T1000 (cell line): ENCODE results near the gene ALK.
A peak's percentile ranks its signal among the peaks of the same experiment; 100 is the strongest.

Experiments
- DNase-seq: peaks from one replicate; lab custom pipeline; 2025; ENCODE audit warnings: mixed read lengths; lab: John Stamatoyannopoulos, UW

The ALK gene

GRCh38 chr2:29489568-29489967 lies 431.8 kb downstream of the ALK start:
- DNase-seq: no peak

DNA sequence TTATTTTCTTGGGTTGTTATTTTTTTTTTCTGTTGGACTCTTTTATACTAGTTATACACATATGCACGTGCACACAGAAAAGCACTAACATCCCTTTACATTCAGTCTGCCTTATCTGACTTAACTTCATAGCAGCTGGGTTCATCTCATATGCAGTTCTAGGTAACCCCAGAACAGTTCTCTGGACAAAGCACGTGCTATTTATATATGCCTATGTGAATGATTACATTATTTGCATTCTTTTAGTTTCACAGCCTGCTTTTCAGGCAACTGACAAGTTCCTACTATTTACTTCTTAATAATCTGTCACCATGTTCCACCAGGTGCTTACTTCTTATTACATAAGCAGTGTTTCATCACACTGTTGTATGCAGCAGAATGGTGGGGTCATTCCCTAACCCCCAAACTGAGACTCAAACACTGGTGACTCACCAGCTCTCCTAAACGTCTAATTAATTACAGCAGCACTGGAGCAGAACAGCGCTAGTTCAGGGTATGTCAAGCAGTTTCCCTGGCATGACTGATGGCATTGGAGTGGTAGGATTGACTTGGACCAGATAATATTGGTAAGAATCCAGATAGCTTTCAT lies 433.3 kb downstream of the ALK start:
- no peak for DNase-seq

GRCh38 chr2:29485631-29486030 lies 435.8 kb downstream of the ALK start:
- no peak for DNase-seq

GRCh38 chr2:29485117-29485516 lies 436.3 kb downstream of the ALK start:
- no peak for DNase-seq

GRCh38 chr2:29482867-29483266 lies 438.5 kb downstream of the ALK start:
- DNase-seq: no peak

GRCh38 chr2:29482348-29482747 lies 439.0 kb downstream of the ALK start:
- no peak for DNase-seq

DNA sequence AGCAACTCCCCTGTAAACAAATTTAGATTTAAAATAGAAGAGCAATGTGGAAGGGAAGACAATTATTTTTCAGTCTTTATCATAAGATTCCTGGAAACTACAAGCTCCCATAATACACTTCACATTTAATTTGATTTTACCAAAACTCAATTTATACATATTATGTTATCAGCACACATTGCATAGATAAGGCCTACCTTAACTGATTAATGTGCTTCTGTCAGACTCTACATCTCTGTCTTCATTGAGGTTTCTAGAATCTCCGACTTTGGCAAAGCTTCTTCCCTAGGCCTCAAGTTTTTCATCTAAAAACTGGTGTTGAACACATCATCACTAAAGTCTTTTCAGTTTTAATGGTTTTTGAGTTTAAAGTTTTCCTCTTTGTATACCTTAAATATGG lies 440.1 kb downstream of the ALK start:
- DNase-seq: no peak

DNA sequence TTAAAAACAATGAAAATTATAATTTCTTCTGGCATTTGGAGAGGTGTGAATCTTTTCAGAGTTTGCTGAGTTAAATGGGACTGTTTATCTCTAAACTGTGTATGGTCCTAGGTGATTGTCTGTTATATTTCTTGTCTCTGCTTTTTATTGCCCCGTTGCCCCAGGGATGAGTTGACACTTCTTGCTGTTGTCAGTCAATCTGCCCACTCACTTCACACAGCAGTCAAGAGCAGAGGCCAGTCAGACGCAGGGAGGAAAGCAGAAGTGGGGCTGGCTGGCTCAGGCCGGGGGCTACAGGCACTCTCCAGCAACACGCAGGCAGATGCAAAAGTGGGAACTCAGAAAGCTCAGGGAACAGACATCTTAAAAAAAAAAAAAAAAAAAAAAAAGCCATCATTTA lies 441.0 kb downstream of the ALK start:
- DNase-seq: no peak

DNA sequence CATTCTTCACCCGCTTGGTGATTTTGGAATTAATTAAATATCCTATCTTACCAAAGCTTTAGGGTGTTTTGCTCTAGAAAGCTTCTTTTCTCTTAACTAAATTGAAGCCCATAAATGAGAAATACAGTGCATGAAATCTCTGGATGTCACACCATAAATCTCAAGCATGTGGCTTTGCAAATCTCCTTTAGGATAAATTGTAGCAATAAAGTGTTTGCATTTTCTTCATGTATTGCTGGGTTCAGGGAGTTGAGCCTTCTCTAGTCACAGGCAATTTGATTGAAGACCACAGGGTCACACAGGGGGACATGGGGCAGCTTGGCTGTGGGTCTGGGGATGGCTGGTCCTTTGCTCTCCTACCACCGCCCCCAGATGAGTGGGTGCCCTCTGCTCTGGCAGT lies 442.0 kb downstream of the ALK start:
- DNase-seq: no peak

GRCh38 chr2:29478641-29479040 lies 442.7 kb downstream of the ALK start:
- DNase-seq: no peak

DNA sequence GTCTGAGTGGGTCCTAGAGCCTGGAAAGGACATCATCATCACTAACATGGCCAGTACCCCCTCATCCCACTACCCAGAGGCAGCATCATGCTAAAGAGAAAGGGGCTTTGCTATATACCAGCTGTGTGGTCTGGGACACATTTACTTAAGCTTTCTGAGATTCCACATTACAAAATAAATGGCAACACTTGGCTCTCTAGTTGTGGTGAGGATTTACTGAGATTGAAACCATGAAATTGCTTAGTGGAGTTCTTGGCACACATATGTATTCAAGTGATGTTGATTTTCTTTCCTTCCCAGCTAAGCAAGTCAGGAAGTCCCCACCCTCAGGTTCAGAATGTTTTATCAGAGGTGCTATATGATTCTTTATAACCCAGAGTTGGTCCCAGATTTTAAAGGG lies 444.2 kb downstream of the ALK start:
- no peak for DNase-seq

- DNase-seq: no peak
These were observed 445.9 kb downstream of the ALK start for GRCh38 chr2:29475499-29475898.

DNA sequence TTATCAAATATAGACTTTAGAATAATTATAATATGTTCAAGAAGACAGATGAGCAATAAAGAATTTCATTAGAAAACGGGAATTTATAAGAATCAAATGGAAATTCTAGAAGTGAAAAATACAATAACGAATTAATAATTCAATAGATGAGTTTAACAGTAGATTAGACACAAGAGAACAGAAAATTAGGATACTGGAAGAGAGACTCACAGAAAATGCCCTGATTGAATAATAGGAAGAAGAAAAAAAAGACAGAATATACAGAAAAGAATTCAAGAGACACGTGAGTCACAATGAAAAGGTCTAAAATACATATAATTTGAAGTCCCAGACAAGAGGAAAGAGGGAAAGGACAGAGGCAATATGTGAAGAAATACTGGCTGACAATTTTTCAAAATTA lies 451.4 kb downstream of the ALK start:
- no peak for DNase-seq

GRCh38 chr2:29469516-29469915 lies 451.9 kb downstream of the ALK start:
- no peak for DNase-seq

- no peak for DNase-seq
These were observed 458.0 kb downstream of the ALK start for GRCh38 chr2:29463181-29463900.

DNA sequence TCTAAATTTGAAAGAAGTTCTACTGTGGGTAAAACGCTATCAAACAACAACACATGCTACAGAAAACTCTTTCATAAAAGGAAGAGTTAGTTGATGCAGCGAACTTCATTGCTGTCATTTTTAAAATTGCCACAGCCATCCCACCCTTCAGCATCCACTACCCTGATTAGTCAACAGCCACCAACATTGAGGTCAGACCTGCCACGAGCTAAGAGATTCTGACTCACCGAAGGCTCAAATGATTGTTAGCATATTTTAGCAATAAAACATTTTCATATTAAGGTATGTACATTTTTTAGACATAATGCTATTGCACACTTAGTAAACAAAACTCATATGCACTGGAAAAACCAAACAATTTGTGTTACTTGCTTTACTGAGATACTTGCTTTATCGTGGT lies 459.1 kb downstream of the ALK start:
- DNase-seq: no peak

GRCh38 chr2:29460190-29460589 lies 461.2 kb downstream of the ALK start:
- no peak for DNase-seq

DNA sequence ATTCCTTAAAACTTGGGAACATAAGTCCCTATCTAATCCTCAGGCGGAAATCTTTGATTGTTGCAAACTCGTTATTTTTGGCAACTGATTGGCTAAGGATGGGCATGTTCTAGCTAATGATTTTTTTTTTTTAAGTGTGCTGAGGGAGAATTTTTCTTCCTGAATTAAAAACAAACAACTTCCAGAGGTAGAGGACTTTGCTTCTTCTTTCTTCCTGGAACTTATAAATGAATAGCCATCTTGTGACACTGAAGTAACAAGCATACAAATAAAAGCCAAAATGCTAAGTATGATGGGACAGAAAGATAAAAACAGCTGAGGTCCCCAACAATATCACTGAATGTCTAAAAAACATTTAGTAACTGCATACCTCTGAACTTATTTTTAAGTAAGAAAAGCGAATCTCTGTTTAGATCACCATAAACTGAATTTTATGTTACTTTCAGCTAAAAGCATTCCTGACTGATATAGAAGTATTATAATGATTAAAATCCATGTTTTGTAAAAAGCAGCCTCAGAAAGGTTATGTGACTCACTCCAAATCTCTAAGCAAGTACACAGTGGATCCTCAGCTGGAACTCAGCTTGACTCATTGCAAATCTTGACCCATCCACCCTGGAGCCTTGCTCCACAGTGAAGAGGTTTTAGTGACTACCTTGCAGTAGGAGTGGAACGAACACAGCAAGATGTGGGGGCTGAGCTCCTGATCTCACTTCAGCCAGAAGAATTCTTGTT lies 461.8 kb downstream of the ALK start:
- DNase-seq: peak; percentile 9

GRCh38 chr2:29456429-29456828 lies 465.0 kb downstream of the ALK start:
- no peak for DNase-seq

GRCh38 chr2:29455200-29455860 lies 466.1 kb downstream of the ALK start:
- DNase-seq: no peak

DNA sequence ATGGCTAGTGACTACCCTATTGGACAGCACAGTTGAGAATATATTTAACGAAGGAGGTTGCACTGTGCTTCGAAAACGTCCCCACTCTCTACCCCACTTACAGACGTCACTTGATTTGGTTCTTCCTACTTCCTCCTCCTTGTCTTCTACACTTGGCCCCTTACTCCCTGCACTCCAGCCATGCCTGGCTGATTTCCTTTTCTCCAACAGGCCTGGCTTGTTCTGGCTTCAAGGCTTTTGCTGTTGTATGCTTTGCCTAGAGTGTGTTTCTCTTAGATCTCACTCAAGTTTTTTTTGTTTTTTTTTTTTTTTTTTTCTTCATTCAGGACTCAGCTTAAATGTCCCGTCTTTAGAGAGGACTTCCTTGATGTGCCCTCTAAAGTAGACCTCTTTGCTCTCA lies 469.4 kb downstream of the ALK start:
- no peak for DNase-seq

- no peak for DNase-seq
These were observed 470.7 kb downstream of the ALK start for GRCh38 chr2:29450596-29451222.
